Immature natural killer cell (primary cell): Measurements from ENCODE around the gene TUBB3. TPM values are rescaled to one million over a fixed set of nuclear protein-coding genes. Genes with fewer than 3 reads are reported as not detected.
"Not testable (repeated sequence)": the region's sequence is repeated elsewhere in the genome, so short reads cannot be mapped to it uniquely, and the experiment has no call there.

ENCODE experiments used
- DNase-seq, 3 donors: peaks; one replicate each; pipeline ENCODE4 v3.0.0; 2022; ENCODE audit warnings: mixed read lengths in 1 of 3
- H3K27ac Mint-ChIP-seq, 6 donors: one replicate each; pipeline ENCODE4 v1.8.0; 2020; ENCODE audit warnings: mixed read lengths in 6 of 6, mild to moderate bottlenecking in 5 of 6, inconsistent platforms in 4 of 6, moderate library complexity in 3 of 6
- H3K27me3 Mint-ChIP-seq, 3 donors: one replicate each; pipeline ENCODE4 v1.8.0; 2020 to 2021; ENCODE audit warnings: low read depth in 3 of 3, mild to moderate bottlenecking in 3 of 3, mixed read lengths in 3 of 3, moderate library complexity in 3 of 3, inconsistent platforms in 1 of 3
- H3K36me3 Mint-ChIP-seq, 3 donors: one replicate each; pipeline ENCODE4 v1.8.0; 2020; ENCODE audit warnings: mixed read lengths in 3 of 3, inconsistent platforms in 2 of 3, mild to moderate bottlenecking in 2 of 3
- H3K4me1 Mint-ChIP-seq, 2 donors: one replicate each; pipeline ENCODE4 v1.8.0; 2020; ENCODE audit warnings: inconsistent platforms in 2 of 2, mild to moderate bottlenecking in 2 of 2, mixed read lengths in 2 of 2, moderate library complexity in 1 of 2
- H3K4me3 Mint-ChIP-seq, 5 donors: one replicate each; pipeline ENCODE4 v1.8.0; 2020; ENCODE audit warnings: mild to moderate bottlenecking in 5 of 5, mixed read lengths in 5 of 5, inconsistent platforms in 3 of 5, moderate library complexity in 3 of 5
- H3K9me3 Mint-ChIP-seq, 6 donors: one replicate each; pipeline ENCODE4 v1.8.0; 2020; ENCODE audit warnings: mild to moderate bottlenecking in 6 of 6, mixed read lengths in 6 of 6, inconsistent platforms in 4 of 6, moderate library complexity in 3 of 6
- polyA plus RNA-seq, 3 donors: library from polyadenylated mRNA; unstranded; fragments of 300-500 nt; fragmentation: Illumina TruSeq; gene quantifications; one replicate each; pipeline ENCODE4 v1.2.3, GENCODE V29; 2021

TUBB3 gene
- polyA plus RNA-seq, 3 donors from 2014 or later = not detected

- no peak overlapping the region for H3K27ac Mint-ChIP-seq
These were observed 8.8 kb downstream of the TUBB3 start for GRCh38 chr16:89931964-89932363.

DNA sequence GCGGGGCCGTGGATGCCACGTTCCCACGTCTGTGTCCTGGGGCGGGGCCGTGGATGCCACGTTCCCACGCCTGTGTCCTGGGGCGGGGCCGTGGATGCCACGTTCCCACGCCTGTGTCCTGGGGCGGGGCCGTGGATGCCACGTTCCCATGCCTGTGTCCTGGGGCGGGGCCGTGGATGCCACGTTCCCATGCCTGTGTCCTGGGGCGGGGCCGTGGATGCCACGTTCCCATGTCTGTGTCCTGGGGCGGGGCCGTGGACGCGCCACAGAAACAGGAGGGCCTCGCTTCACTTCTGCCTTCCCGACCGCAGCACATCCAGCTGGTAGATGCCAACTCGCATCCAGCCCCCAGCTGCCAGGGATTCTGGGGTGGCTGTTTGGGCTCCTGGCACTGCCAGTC is 10.9 kb downstream of the TUBB3 start:
- not testable (repeated sequence) for H3K27me3 Mint-ChIP-seq, H3K27ac Mint-ChIP-seq, H3K4me1 Mint-ChIP-seq, H3K4me3 Mint-ChIP-seq, H3K36me3 Mint-ChIP-seq, DNase-seq, H3K9me3 Mint-ChIP-seq

More at GRCh38 chr16:89931964-89932363, 8.8 kb downstream of the TUBB3 start:
- no peak for DNase-seq
- Mint-ChIP-seq H3K9me3 (no peaks in the 10 kb centered on the region), H3K36me3 (no peaks in the 10 kb centered on the region), H3K27me3 (peaks cover 4 to 7% (median 4%) of the 10 kb centered on the region in 3 donors), H3K4me1 (no peaks in the 10 kb centered on the region), H3K4me3 (no peak overlapping the region)

DNA sequence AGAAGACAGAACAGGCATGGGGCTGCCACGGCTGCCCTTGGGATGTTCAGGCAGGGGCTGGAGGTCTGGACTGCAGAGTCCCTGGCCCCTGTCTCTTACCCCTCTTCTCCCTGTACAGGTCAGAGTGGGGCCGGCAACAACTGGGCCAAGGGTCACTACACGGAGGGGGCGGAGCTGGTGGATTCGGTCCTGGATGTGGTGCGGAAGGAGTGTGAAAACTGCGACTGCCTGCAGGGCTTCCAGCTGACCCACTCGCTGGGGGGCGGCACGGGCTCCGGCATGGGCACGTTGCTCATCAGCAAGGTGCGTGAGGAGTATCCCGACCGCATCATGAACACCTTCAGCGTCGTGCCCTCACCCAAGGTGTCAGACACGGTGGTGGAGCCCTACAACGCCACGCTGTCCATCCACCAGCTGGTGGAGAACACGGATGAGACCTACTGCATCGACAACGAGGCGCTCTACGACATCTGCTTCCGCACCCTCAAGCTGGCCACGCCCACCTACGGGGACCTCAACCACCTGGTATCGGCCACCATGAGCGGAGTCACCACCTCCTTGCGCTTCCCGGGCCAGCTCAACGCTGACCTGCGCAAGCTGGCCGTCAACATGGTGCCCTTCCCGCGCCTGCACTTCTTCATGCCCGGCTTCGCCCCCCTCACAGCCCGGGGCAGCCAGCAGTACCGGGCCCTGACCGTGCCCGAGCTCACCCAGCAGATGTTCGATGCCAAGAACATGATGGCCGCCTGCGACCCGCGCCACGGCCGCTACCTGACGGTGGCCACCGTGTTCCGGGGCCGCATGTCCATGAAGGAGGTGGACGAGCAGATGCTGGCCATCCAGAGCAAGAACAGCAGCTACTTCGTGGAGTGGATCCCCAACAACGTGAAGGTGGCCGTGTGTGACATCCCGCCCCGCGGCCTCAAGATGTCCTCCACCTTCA is 11.7 kb downstream of the TUBB3 start:
- H3K4me1 Mint-ChIP-seq = no peaks in the 10 kb centered on the region
- no peak overlapping the region for H3K4me3 Mint-ChIP-seq
- H3K27ac Mint-ChIP-seq = no peak overlapping the region
- H3K36me3 Mint-ChIP-seq = no peaks in the 10 kb centered on the region
- H3K9me3 Mint-ChIP-seq = no peaks in the 10 kb centered on the region
- H3K27me3 Mint-ChIP-seq = peaks cover 4 to 6% (median 6%) of the 10 kb centered on the region in 3 donors
- no peak for DNase-seq

DNA sequence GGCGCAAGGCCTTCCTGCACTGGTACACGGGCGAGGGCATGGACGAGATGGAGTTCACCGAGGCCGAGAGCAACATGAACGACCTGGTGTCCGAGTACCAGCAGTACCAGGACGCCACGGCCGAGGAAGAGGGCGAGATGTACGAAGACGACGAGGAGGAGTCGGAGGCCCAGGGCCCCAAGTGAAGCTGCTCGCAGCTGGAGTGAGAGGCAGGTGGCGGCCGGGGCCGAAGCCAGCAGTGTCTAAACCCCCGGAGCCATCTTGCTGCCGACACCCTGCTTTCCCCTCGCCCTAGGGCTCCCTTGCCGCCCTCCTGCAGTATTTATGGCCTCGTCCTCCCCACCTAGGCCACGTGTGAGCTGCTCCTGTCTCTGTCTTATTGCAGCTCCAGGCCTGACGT is 12.5 kb downstream of the TUBB3 start:
- H3K27ac Mint-ChIP-seq, H3K4me1 Mint-ChIP-seq, H3K9me3 Mint-ChIP-seq, H3K4me3 Mint-ChIP-seq, H3K36me3 Mint-ChIP-seq, H3K27me3 Mint-ChIP-seq, DNase-seq: not testable (repeated sequence)

GRCh38 chr16:89936034-89936433 is 12.9 kb downstream of the TUBB3 start:
- Mint-ChIP-seq H3K36me3 (no peaks in the 10 kb centered on the region), H3K27me3 (peaks cover 1 to 5% (median 4%) of the 10 kb centered on the region in 3 donors), H3K9me3 (no peaks in the 10 kb centered on the region), H3K27ac (no peak overlapping the region), H3K4me1 (no peaks in the 10 kb centered on the region), H3K4me3 (no peak overlapping the region)
- no peak for DNase-seq

GRCh38 chr16:89936508-89936907 is 13.4 kb downstream of the TUBB3 start:
- H3K4me1 Mint-ChIP-seq = no peaks in the 10 kb centered on the region
- H3K27ac Mint-ChIP-seq = no peak overlapping the region
- no peak overlapping the region for H3K4me3 Mint-ChIP-seq
- H3K9me3 Mint-ChIP-seq = no peaks in the 10 kb centered on the region
- peaks cover 0 to 4% (median 4%) of the 10 kb centered on the region in 3 donors for H3K27me3 Mint-ChIP-seq
- no peaks in the 10 kb centered on the region for H3K36me3 Mint-ChIP-seq
- no peak for DNase-seq

DNA sequence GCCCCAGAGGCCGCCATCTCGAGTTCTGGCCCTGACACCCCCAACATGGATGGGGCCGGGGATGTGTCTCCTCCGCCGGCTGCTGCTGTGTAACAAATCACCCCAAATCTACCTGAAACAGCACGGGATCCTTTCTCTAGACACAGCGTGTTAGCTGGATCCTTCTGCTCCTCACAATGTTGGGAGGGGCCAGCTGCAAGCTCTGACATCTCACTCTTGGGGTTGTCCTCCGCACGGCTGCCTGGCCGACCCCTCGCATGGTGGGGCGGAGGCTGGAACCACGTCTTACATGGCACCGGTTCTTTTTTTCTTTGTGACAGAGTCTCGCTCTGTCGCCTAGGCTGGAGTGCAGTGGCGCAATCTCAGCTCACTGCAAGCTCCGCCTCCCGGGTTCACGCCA is 13.8 kb downstream of the TUBB3 start:
- H3K9me3 Mint-ChIP-seq = no peaks in the 10 kb centered on the region
- no peaks in the 10 kb centered on the region for H3K4me1 Mint-ChIP-seq
- DNase-seq = no peak
- no peak overlapping the region for H3K4me3 Mint-ChIP-seq
- peaks cover 0 to 4% (median 4%) of the 10 kb centered on the region in 3 donors for H3K27me3 Mint-ChIP-seq
- no peak overlapping the region for H3K27ac Mint-ChIP-seq
- no peaks in the 10 kb centered on the region for H3K36me3 Mint-ChIP-seq

- H3K36me3 Mint-ChIP-seq = no peaks in the 10 kb centered on the region
- DNase-seq = no peak
- no peak overlapping the region for H3K4me3 Mint-ChIP-seq
- no peaks in the 10 kb centered on the region for H3K4me1 Mint-ChIP-seq
- H3K27me3 Mint-ChIP-seq = peaks cover 0 to 6% (median 4%) of the 10 kb centered on the region in 3 donors
- no peak overlapping the region for H3K27ac Mint-ChIP-seq
- H3K9me3 Mint-ChIP-seq = no peaks in the 10 kb centered on the region
These were observed 15.2 kb downstream of the TUBB3 start for GRCh38 chr16:89938175-89938885.

- no peaks in the 10 kb centered on the region for H3K36me3 Mint-ChIP-seq
- DNase-seq = no peak
- no peak overlapping the region for H3K27ac Mint-ChIP-seq
- peaks cover 8 to 11% of the 10 kb centered on the region in 2 donors for H3K4me1 Mint-ChIP-seq
- peaks cover 9 to 14% (median 12%) of the 10 kb centered on the region in 3 donors for H3K27me3 Mint-ChIP-seq
- peak overlapping the region in 1 of 5 donors; percentile 24 for H3K4me3 Mint-ChIP-seq
- peaks cover 0 to 8% (median 0%) of the 10 kb centered on the region in 6 donors for H3K9me3 Mint-ChIP-seq
These were observed 21.6 kb downstream of the TUBB3 start for GRCh38 chr16:89944773-89945172.

DNA sequence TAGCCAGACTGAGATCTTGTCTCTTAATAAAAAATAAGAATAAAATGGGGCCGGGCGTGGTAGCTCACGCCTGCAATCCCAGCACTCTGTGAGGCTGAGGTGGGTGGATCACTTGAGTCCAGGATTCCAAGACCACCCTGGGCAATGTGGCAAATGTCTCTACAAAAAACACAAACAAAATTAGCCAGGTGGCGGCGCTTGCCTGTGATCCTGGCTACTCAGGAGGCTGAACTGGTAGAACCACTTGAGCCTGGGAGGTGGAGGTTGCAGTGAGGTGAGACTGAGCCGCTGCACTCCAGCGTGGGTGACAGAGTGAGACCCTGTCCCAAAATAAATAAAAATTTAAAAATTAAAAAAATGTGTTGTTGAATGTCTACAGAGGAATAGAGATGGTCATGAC is 22.5 kb downstream of the TUBB3 start:
- peaks cover 14% of the 10 kb centered on the region in 2 donors for H3K4me1 Mint-ChIP-seq
- DNase-seq = no peak
- H3K27ac Mint-ChIP-seq = no peak overlapping the region
- peaks cover 9 to 14% (median 12%) of the 10 kb centered on the region in 3 donors for H3K27me3 Mint-ChIP-seq
- peaks cover 0 to 8% (median 0%) of the 10 kb centered on the region in 6 donors for H3K9me3 Mint-ChIP-seq
- no peaks in the 10 kb centered on the region for H3K36me3 Mint-ChIP-seq
- H3K4me3 Mint-ChIP-seq = no peak overlapping the region

- peaks cover 14% of the 10 kb centered on the region in 2 donors for H3K4me1 Mint-ChIP-seq
- no peak overlapping the region for H3K27ac Mint-ChIP-seq
- H3K9me3 Mint-ChIP-seq = peaks cover 0 to 8% (median 0%) of the 10 kb centered on the region in 6 donors
- peak overlapping the region in 1 of 5 donors; percentile 13 for H3K4me3 Mint-ChIP-seq
- no peaks in the 10 kb centered on the region for H3K36me3 Mint-ChIP-seq
- peaks cover 9 to 14% (median 12%) of the 10 kb centered on the region in 3 donors for H3K27me3 Mint-ChIP-seq
- no peak for DNase-seq
These were observed 23.4 kb downstream of the TUBB3 start for GRCh38 chr16:89946515-89946914.

GRCh38 chr16:89949121-89949742 is 26.1 kb downstream of the TUBB3 start:
- Mint-ChIP-seq H3K27ac (peak overlapping the region in 1 of 6 donors; percentile 67), H3K9me3 (peaks cover 0 to 8% (median 0%) of the 10 kb centered on the region in 6 donors)

GRCh38 chr16:89949756-89950155 is 26.6 kb downstream of the TUBB3 start:
- peak overlapping the region; percentile 79 to 91 (median 82) for H3K4me3 Mint-ChIP-seq
- peaks cover 5 to 13% (median 10%) of the 10 kb centered on the region in 3 donors for H3K27me3 Mint-ChIP-seq
- peaks cover 14% of the 10 kb centered on the region in 2 donors for H3K4me1 Mint-ChIP-seq
- H3K27ac Mint-ChIP-seq = peak overlapping the region in 2 of 6 donors; percentile 45 to 67
- H3K9me3 Mint-ChIP-seq = peaks cover 0 to 7% (median 0%) of the 10 kb centered on the region in 6 donors
- DNase-seq = no peak
- no peaks in the 10 kb centered on the region for H3K36me3 Mint-ChIP-seq

More at GRCh38 chr16:89949121-89949742, 26.1 kb downstream of the TUBB3 start:
- Mint-ChIP-seq H3K27me3 (peaks cover 5 to 13% (median 10%) of the 10 kb centered on the region in 3 donors), H3K36me3 (no peaks in the 10 kb centered on the region), H3K4me3 (peak overlapping the region; percentile 79 to 91 (median 82)), H3K4me1 (peaks cover 14% of the 10 kb centered on the region in 2 donors)
- no peak for DNase-seq
